ENCODE measurements around the gene TBX21.

The TBX21 gene, protein sequence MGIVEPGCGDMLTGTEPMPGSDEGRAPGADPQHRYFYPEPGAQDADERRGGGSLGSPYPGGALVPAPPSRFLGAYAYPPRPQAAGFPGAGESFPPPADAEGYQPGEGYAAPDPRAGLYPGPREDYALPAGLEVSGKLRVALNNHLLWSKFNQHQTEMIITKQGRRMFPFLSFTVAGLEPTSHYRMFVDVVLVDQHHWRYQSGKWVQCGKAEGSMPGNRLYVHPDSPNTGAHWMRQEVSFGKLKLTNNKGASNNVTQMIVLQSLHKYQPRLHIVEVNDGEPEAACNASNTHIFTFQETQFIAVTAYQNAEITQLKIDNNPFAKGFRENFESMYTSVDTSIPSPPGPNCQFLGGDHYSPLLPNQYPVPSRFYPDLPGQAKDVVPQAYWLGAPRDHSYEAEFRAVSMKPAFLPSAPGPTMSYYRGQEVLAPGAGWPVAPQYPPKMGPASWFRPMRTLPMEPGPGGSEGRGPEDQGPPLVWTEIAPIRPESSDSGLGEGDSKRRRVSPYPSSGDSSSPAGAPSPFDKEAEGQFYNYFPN

DNA sequence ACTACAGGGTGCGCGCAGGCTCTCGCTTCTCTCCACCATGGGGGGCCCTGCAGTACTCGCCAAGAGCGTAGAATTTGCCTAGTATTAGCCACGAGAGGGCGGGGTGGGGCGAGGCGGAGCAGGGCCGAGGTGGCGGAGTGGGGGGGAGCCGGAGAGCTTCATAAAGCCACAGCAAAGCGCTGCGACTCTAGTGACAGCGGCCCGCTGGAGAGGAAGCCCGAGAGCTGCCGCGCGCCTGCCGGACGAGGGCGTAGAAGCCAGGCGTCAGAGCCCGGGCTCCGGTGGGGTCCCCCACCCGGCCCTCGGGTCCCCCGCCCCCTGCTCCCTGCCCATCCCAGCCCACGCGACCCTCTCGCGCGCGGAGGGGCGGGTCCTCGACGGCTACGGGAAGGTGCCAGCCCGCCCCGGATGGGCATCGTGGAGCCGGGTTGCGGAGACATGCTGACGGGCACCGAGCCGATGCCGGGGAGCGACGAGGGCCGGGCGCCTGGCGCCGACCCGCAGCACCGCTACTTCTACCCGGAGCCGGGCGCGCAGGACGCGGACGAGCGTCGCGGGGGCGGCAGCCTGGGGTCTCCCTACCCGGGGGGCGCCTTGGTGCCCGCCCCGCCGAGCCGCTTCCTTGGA is at the start of gene TBX21:
Gene TBX21, plus strand, starts transcription at position 190 of the 627 bp plus-strand sequence. Its CDS starts 219 bp downstream, at position 409.
- DNase-seq (peak; percentile 78), ATAC-seq (replicated peaks) (peak; percentile 79 to 84)
- H3K4me3 Mint-ChIP-seq: peak within 1 kb of the TSS; percentile 71 to 93
- H3K27me3 Mint-ChIP-seq: peaks cover 0 to 25% of the 10 kb centered on the region in 2 donors
- H3K4me1 Mint-ChIP-seq: peaks cover 42 to 66% of the 10 kb centered on the region in 2 donors
- H3K27ac Mint-ChIP-seq: peak within 1 kb of the TSS; percentile 78
- H3K36me3 Mint-ChIP-seq: no peaks in the 10 kb centered on the region
- H3K9me3 Mint-ChIP-seq: no peaks in the 10 kb centered on the region

DNA sequence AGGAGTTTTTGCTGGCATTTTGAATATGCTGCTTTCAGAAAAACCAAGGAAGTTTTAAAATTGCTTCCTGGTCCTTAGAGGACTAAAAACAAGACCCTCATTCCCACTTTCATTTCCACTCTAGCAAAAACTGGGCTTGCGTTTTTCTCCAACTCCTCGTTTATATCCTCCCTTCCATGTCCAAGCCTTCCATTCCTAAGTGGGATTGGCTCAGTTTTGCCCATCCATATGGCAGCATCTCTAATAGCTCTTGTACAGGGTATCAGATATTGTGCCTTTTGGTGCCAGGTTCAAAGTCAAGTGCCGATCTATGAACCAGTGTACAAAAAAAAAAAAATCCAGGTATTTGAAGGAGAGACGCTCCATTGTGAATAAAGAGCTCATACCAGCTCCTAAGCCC is 49.0 kb upstream of the TBX21 start:
- peaks cover 42 to 46% of the 10 kb centered on the region in 2 donors for H3K36me3 Mint-ChIP-seq
- H3K27ac Mint-ChIP-seq: peak overlapping the region; percentile 51
- H3K4me1 Mint-ChIP-seq: peaks cover 4 to 8% of the 10 kb centered on the region in 2 donors
- ATAC-seq (replicated peaks) (peak; percentile 5 to 14), DNase-seq (no peak)
- H3K9me3 Mint-ChIP-seq: no peaks in the 10 kb centered on the region
- H3K27me3 Mint-ChIP-seq: no peaks in the 10 kb centered on the region
- no peak overlapping the region for H3K4me3 Mint-ChIP-seq

DNA sequence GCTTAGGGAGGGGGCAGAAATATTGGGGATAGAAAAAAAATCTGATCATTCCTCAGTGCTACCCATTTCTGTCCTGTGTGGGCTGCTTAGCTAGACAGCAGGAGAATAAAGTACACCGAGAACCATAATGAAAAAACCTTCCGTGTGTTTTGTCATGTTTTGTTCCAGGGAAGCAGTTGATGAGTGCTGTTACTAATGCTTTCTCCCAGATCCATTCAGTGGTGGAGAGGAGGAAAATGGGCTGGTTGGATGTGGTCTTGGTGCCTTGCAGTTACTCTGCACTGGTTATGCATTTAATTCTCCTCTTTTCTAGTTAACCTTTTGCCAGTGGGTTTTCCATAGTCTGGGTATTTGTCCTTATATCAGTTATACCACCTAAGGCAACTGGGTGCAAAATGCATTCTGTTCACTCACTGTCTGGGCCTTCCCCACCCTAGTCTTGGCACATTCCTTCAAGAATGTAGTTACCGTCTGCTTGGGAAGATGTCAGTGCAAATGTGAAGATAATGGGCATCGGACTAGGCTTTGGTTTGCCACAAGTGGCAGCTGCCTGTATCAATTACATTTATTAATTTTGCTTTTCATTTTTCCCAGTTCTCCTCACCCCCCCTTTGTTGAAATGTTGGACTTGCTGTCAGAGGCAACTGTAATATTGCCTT is 48.4 kb upstream of the TBX21 start:
- DNase-seq (no peak), ATAC-seq (replicated peaks) (peak; percentile 10 to 14)
- Mint-ChIP-seq H3K9me3 (no peaks in the 10 kb centered on the region), H3K27ac (no peak overlapping the region), H3K4me1 (peaks cover 4 to 8% of the 10 kb centered on the region in 2 donors), H3K4me3 (no peak overlapping the region), H3K36me3 (peaks cover 41 to 46% of the 10 kb centered on the region in 2 donors), H3K27me3 (no peaks in the 10 kb centered on the region)

DNA sequence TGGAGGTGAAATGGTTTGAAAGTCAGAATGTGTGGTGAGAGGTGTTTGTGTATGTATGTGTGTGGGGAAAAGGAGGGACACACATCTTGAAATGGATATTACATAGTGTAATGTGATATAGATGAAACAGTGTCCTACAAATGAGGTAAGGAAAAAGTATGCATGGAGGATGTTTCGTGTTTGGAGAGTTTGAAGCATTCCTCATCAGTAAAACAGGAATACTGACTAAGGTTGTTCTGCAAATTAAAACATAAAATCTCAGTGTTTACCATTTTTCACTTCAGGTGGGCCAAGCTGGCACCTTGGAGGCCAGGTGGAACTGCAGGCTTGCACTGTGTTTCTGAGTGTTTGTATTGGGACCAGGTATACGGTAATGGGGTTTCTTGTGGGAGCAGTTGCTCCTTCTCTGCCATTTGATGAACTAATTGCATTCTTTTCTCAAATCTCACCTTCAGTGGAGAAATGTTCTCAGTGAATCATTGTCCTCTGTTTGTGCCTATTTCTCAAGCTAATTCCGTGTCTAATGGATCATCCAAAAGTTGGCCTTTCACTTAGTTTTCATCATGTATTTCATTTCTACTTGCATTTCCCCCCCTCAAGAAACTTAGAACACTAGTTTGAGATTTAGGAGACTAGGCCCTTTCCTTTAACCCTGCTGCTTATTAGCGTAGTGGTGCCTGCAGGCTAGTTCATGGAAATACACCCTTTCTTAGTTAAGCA is 47.3 kb upstream of the TBX21 start:
- ATAC-seq (replicated peaks) (no peak), DNase-seq (no peak)
- H3K27ac Mint-ChIP-seq: peak overlapping the region; percentile 69
- no peak overlapping the region for H3K4me3 Mint-ChIP-seq
- no peaks in the 10 kb centered on the region for H3K27me3 Mint-ChIP-seq
- peaks cover 31 to 36% of the 10 kb centered on the region in 2 donors for H3K36me3 Mint-ChIP-seq
- peaks cover 4 to 9% of the 10 kb centered on the region in 2 donors for H3K4me1 Mint-ChIP-seq
- H3K9me3 Mint-ChIP-seq: no peaks in the 10 kb centered on the region

DNA sequence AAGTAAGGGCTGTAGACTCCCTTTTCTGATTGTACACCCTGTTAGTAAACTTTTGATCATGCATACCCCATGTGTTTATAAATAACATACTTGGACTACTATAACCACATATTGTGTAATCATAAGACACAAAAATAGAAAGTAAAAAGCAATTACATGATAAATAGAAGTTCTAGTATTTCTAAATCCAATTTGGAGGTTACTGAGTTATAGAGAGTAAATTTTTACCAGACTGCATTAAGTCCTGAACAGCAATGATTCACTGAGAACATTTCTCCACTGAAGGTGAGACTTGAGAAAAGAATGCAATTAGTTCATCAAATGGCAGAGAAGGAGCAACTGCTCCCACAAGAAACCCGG is 46.8 kb upstream of the TBX21 start:
- Mint-ChIP-seq H3K36me3 (peaks cover 29 to 33% of the 10 kb centered on the region in 2 donors), H3K27ac (peak overlapping the region; percentile 69), H3K27me3 (no peaks in the 10 kb centered on the region), H3K4me1 (peaks cover 4 to 9% of the 10 kb centered on the region in 2 donors), H3K9me3 (no peaks in the 10 kb centered on the region), H3K4me3 (no peak overlapping the region)
- no peak for DNase-seq
- ATAC-seq (replicated peaks): no peak

DNA sequence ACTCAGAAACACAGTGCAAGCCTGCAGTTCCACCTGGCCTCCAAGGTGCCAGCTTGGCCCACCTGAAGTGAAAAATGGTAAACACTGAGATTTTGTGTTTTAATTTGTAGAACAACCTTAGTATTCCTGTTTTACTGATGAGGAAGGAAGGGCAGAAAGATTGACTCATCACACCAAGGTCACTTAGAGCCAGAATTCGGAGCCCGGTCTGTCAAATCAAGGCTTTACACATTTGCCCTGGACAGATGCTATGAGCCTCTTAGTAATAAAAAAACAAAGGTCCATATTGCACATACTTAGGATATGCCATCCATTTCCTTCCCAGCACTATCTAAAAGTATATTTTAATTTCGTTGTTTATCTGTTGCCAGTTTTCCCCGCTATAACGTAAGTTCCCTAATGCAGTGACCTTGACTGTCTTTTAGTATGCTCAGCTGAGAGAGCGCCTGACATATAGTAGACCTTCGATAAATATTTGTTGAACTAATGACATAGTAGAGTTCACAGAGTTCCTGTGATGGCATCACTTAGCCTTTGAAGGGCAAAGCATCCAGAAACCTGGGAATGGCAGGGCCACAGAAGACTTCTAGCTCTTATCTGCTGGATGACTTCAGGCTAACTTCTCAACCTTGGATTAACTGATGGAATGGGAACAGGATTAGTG is 46.2 kb upstream of the TBX21 start:
- Mint-ChIP-seq H3K4me3 (no peak overlapping the region), H3K4me1 (peaks cover 4 to 9% of the 10 kb centered on the region in 2 donors)
- no peak for ATAC-seq (replicated peaks)

DNA sequence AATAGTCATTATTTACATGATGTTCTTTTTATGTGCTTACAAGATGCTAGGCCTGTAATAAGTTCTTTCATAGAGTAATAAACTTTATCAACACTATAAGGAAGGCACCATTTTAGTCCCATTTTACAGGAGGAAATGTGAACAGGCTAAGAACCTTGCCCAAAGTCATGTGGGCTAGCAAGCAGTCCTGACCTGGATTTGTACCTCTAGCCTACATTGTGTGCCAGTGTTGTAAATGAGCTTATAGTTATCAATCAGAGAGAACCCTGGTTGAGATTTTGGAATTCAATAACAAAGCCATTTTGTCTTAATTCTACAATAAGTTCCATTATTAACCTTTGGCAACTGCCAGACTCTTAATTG is 45.7 kb upstream of the TBX21 start:
- Mint-ChIP-seq H3K4me1 (peaks cover 7 to 10% of the 10 kb centered on the region in 2 donors), H3K27ac (no peak overlapping the region), H3K9me3 (no peaks in the 10 kb centered on the region), H3K27me3 (no peaks in the 10 kb centered on the region), H3K36me3 (peaks cover 21 to 28% of the 10 kb centered on the region in 2 donors), H3K4me3 (no peak overlapping the region)
- ATAC-seq (replicated peaks) (no peak), DNase-seq (no peak)

More for the DNA sequence above, 46.2 kb upstream of the TBX21 start:
- no peaks in the 10 kb centered on the region for H3K9me3 Mint-ChIP-seq
- DNase-seq: no peak
- H3K27ac Mint-ChIP-seq: no peak overlapping the region
- peaks cover 26 to 33% of the 10 kb centered on the region in 2 donors for H3K36me3 Mint-ChIP-seq
- H3K27me3 Mint-ChIP-seq: no peaks in the 10 kb centered on the region

DNA sequence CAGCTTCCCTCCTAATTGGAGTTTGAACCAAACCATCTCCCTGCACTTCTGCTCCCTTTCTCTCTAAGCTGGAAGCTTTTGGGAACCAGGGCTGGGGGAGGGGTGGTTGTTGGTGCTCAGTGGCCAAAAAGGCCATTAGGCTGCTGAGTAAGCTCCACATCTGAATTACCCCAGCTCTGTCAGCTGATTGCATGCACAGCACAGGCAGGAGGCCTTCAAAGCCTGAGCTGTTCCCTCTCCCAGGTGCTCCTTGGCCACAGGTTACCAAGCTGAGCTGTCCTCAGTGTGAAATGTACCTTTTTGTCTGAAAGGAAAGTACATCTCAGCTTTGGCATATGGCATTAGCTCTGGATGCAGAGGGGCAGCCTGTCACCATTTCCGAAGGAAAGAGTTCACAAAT is 45.3 kb upstream of the TBX21 start:
- DNase-seq: no peak
- H3K36me3 Mint-ChIP-seq: peaks cover 16 to 24% of the 10 kb centered on the region in 2 donors
- no peak overlapping the region for H3K4me3 Mint-ChIP-seq
- H3K27ac Mint-ChIP-seq: no peak overlapping the region
- H3K9me3 Mint-ChIP-seq: no peaks in the 10 kb centered on the region
- peaks cover 12 to 13% of the 10 kb centered on the region in 2 donors for H3K4me1 Mint-ChIP-seq
- H3K27me3 Mint-ChIP-seq: no peaks in the 10 kb centered on the region
- ATAC-seq (replicated peaks): no peak

DNA sequence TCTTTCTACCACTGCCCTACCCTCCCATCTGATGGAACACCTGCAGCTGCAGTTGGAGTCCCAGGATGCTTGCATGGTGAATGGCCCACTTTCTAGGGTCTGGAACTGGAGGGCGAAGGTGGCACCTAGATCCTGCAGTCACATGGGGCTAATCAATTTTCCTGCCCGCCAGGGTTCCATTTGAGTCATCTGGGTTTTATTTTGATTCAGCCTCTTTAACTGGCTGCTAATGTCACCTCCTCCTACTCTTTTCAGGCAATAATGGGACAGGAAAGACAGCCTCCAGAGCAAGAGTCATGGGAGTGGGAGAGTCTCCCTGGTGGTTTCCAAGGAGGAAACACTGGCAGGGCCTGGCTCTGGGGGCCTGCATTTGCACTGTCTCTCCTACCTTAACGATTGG is 42.9 kb upstream of the TBX21 start:
- no peak overlapping the region for H3K4me3 Mint-ChIP-seq

DNA sequence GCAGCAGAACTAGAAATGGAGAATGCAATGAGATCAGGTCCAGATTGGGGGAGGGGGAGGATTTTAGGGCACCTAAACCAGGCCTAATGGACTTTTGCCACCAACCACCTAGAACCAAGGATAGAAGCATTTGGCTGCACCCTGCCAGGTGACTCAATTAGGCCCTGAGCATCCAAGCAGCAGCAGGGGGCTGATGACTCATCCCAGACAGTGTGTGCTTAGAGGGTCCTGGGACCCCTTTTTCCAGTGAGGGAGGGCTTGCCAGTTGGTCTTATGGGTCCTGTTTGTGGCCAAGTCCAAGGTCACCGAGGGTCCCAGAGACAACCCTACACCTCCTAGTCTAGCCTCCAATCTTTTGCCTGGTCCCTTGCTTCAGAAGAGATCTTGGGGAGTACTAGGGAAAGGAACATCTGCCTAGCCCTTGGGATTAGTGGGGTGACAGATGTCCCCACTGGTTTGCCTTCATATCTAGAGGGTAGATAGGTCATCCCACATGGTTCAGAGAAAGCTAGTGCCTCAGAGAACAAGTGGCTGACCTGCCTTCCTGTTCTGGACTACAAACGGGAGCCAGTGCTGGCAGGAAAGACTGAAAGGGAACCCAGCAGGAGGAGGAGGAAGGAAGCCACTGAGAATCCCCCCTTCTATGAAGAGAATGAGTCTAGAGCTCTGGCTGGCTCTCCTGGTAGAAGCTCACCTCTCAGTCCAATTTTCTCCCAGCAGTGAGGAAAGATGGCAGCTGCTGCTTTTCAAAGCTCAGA is 40.7 kb upstream of the TBX21 start:
- Mint-ChIP-seq H3K4me3 (no peak overlapping the region), H3K27ac (no peak overlapping the region), H3K36me3 (no peaks in the 10 kb centered on the region), H3K9me3 (no peaks in the 10 kb centered on the region), H3K27me3 (no peaks in the 10 kb centered on the region), H3K4me1 (peaks cover 29 to 38% of the 10 kb centered on the region in 2 donors)
- DNase-seq (no peak), ATAC-seq (replicated peaks) (no peak)

More for the DNA sequence above, 42.9 kb upstream of the TBX21 start:
- DNase-seq: no peak
- no peak for ATAC-seq (replicated peaks)
- Mint-ChIP-seq H3K4me1 (peaks cover 23 to 24% of the 10 kb centered on the region in 2 donors), H3K9me3 (no peaks in the 10 kb centered on the region), H3K27ac (no peak overlapping the region), H3K27me3 (no peaks in the 10 kb centered on the region), H3K36me3 (peaks cover 2 to 10% of the 10 kb centered on the region in 2 donors)

DNA sequence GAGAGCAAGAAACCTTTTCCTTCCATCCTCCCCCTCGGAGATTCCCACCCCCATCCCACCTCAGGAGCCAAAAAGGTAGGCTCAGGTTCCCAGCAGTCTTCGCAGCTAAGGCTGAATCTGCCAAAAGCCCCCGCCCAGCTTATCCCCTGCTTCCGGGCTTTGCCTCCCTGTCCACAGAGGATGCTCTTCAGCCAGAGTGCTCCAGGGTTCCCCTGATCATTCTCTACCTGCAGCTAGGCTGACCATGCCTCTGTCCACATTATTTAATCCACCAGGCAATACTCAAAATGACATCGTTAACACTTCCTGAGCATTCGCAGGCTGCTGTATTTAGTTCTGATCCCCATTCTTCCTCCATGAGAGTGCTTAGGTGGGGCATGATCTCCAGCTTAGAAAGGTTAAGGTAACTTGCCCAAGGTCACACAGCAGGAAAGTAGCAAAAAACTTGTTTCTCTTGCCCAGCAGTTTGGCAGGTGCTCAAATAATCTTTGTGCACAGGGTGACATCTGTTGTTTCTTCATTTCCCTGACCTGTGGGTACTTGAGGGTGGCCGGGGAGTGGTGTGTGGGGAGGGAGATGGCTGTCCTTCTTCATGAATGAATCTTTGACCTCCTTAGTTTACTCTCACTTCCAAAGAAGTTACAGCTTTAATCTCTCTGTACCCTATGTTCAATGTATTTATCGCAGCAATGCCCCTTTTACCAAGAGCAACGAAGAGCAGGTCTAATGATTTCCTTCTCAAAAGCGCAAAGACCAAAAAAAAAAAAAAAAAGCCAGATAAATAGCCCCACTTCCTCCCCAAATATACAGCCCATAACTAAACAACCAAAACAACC is 39.9 kb upstream of the TBX21 start:
- Mint-ChIP-seq H3K36me3 (no peaks in the 10 kb centered on the region), H3K27ac (peak overlapping the region; percentile 91), H3K27me3 (no peaks in the 10 kb centered on the region), H3K4me1 (peaks cover 31 to 40% of the 10 kb centered on the region in 2 donors), H3K4me3 (peak overlapping the region; percentile 86 to 88), H3K9me3 (no peaks in the 10 kb centered on the region)
- ATAC-seq (replicated peaks): no peak
- no peak for DNase-seq

Data from stimulated activated naive B cell treated with anti-CD40 and anti-IgM and Interleukin-4, amounts not matched to agents 10 μg/mL and 1 μg/mL and 100 μg/mL, for 72 hours (primary cell).